Measurements from ENCODE around the gene TAS2R30. TPM values are rescaled to one million over a fixed set of nuclear protein-coding genes. Genes with fewer than 3 reads are reported as not detected.
"Not testable (repeated sequence)": the region's sequence is repeated elsewhere in the genome, so short reads cannot be mapped to it uniquely, and the experiment has no call there.

Gene TAS2R30
- total RNA-seq, 1 experiment from 2014 or later, result 0.46 TPM

GRCh38 chr12:11130382-11130781 is 4.1 kb downstream of the TAS2R30 start:
- DNase-seq (ENCODE audit: low read depth), result no peak

DNA sequence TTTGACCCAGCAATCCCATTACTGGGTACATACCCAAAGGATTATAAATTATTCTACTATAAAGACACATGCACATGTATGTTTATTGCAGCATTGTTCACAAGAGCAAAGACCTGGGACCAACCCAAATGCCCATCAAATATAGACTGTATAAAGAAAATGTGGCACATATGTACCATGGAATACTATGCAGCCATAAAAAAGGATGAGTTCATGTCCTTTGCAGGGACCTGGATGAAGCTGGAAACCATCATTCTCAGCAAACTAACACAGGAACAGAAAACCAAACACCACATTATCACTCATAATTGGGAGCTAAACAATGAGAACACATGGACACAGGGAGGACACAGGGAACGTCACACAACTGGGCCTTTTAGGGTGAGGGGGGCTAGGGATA is 20.3 kb downstream of the TAS2R30 start:
- not testable (repeated sequence) for DNase-seq (ENCODE audit: low read depth)

DNA sequence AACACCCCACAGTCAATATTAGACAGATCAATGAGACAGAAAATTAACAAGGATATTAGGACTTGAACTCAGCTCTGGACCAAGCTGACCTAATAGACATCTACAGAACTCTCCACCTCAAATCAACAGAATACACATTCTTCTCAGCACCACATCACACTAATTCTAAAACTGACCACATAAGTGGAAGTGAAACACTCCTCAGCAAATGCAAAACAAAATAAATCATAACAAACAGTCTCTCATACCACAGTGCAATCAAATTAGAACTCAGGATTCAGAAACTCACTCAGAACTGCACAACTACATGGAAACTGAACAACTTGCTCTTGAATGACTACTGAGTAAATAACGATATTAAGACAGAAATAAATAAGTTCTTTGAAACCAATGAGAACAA is 23.2 kb downstream of the TAS2R30 start:
- not testable (repeated sequence) for DNase-seq (ENCODE audit: low read depth)

- DNase-seq (ENCODE audit: low read depth), result no peak
These were observed 25.6 kb downstream of the TAS2R30 start for GRCh38 chr12:11108862-11109261.

DNA sequence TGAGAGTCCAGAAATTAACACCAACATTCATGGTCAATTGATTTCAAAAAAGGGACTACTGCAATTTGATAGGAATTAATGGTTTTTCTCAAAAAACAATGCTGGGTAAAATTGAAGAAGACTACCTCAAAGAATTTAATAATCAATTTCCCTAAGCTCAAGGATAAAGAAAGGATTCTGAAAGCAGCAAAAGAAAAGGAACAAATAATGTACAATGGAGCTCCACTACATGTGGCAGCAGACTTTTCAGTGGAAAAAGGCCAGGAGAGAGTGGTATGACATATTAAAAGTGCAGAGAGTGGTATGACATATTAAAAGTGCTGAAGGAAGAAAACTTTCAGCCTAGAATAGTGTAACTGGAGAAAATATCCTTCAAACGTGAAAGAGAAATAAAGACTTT is 26.7 kb downstream of the TAS2R30 start:
- no peak for DNase-seq (ENCODE audit: low read depth)

GRCh38 chr12:11106288-11106687 is 28.2 kb downstream of the TAS2R30 start:
- DNase-seq (ENCODE audit: low read depth), result no peak

DNA sequence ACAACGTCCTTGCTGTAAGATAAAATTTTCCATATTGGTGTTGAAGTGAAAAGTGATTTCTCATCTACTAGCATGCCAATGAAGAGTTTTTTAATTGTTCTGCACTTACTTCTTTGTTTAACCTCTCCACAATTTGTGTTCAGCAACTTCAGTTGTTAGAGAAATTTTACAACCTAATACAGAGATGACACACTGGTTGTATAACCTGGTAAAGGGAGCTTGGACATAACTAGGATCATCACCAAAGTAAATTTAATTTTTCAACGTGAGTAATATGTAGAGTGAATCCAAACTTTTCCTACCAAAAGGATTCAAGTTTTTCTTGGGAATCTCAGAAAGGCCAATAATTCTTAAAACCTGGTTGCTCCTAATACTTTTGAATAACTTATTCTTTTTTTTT is 28.9 kb downstream of the TAS2R30 start:
- no peak for DNase-seq (ENCODE audit: low read depth)

DNA sequence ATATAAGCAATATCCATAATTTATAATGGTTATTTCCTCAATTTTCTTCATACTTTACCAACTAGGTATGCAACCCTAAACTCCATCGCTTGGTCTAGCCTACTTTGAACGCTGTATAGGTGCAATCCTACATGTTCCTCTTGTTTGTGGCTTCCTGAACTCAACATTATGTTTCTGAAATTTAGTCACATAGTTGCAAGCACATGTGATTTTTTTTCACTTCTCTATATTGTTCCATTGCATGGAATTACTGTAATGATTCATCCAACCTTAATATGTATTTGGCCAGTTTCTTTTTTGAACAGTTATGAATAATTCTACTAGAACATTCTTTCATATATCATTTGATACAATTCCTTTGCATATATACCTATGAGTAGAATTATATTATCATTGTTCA is 39.5 kb downstream of the TAS2R30 start:
- DNase-seq (ENCODE audit: low read depth), result not testable (repeated sequence)

DNA sequence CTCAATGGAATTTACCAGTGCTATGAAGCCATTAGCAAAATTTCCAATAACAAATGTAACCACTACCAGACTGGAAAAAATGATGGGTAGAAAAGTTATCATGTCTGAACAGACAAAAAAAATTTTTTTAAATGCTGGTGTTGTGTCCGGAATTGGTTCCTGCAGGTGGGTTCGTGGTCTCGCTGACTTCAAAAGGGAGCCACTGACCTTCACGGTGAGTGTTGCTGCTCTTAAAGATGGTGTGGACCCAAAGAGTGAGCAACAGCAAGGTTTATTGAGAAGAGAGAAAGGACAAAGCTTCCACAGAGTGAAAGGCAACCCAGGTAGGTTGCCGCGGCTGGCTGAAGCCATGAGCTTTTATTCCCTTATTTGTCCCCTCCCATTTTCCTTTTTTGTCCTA is 42.3 kb downstream of the TAS2R30 start, which contains the start of gene TAS2R43:
TSS of gene TAS2R43 (minus strand) at position 186 of the 400 bp plus-strand sequence. CDS start at position 102, 84 bp downstream.
- DNase-seq (ENCODE audit: low read depth), result no peak

DNA sequence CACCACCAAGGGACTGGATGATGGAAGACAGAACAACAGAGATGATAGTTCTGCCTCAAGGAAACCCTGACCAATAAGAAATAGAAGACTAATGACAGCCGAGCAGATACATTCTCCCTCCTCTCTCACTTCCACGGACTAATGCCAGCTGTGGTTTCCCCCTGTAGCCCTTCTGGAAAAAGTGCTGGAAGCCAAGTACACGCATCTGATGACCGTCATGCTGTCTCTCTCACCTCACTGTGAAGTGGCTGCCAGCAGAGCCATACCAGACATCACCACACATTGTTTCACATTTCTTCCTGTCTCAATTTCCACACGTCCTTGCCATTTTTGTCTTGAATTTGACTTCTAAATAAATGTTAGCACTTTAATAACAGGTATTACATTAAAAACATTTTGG is 45.2 kb downstream of the TAS2R30 start:
- DNase-seq (ENCODE audit: low read depth), result no peak

GRCh38 chr12:11085419-11085818 is 49.0 kb downstream of the TAS2R30 start:
- peak; percentile 3 for DNase-seq (ENCODE audit: low read depth)

Other genes starting within 250 kb of the TAS2R30 start
- 0.29 TPM in 1 of 2 replicates, not detected in the other for gene TAS2R13, start 225.1 kb downstream of the TAS2R30 start, total RNA-seq (2014; rRNA removed; shearing (Covaris generic))
- not detected in 2 replicates for gene PRH2, start 205.4 kb downstream of the TAS2R30 start, total RNA-seq (2014; rRNA removed; shearing (Covaris generic))
- gene TAS2R14, start 195.4 kb downstream of the TAS2R30 start, total RNA-seq (2014; rRNA removed; shearing (Covaris generic)), result 0.15 TPM in 1 of 2 replicates, not detected in the other
- gene TAS2R50, start 147.7 kb downstream of the TAS2R30 start, total RNA-seq (2014; rRNA removed; shearing (Covaris generic)), result 0.34 TPM in 1 of 2 replicates, not detected in the other
- gene TAS2R20, start 136.3 kb downstream of the TAS2R30 start, total RNA-seq (2014; rRNA removed; shearing (Covaris generic)), result 0.74 TPM in 1 of 2 replicates, not detected in the other
- gene TAS2R19, start 112.0 kb downstream of the TAS2R30 start, total RNA-seq (2014; rRNA removed; shearing (Covaris generic)), result 9.0 TPM in 1 of 2 replicates, not detected in the other
- gene TAS2R31, start 103.2 kb downstream of the TAS2R30 start, total RNA-seq (2014; rRNA removed; shearing (Covaris generic)), result 0.97 TPM in 1 of 2 replicates, not detected in the other
- not detected in 2 replicates for gene TAS2R46, start 72.3 kb downstream of the TAS2R30 start, total RNA-seq (2014; rRNA removed; shearing (Covaris generic))
- gene TAS2R43, start 42.3 kb downstream of the TAS2R30 start, total RNA-seq (2014; rRNA removed; shearing (Covaris generic)), result 1.6 TPM in 1 of 2 replicates, not detected in the other
- gene SMIM10L1, start 36.5 kb upstream of the TAS2R30 start, total RNA-seq (2014; rRNA removed; shearing (Covaris generic)), result 7.7 and 7.9 TPM in 2 replicates
- not detected in 2 replicates for gene TAS2R42, start 52.3 kb upstream of the TAS2R30 start, total RNA-seq (2014; rRNA removed; shearing (Covaris generic))
- not detected in 2 replicates for gene PRB3, start 135.1 kb upstream of the TAS2R30 start, total RNA-seq (2014; rRNA removed; shearing (Covaris generic))
- gene PRB4, start 175.8 kb upstream of the TAS2R30 start, total RNA-seq (2014; rRNA removed; shearing (Covaris generic)), result not detected in 2 replicates